Sigmoid colon (tissue), 7 donors: Measurements from ENCODE around the gene MTA1. TPM values are rescaled to one million over a fixed set of nuclear protein-coding genes. Genes with fewer than 3 reads are reported as not detected.

ENCODE experiments used
- DNase-seq: peaks from one replicate; pipeline ENCODE4 v3.0.0-alpha.2; 2019
- H3K27ac ChIP-seq, 4 donors: fragments of 200-600 bp; sonication (generic); one replicate each; pipeline ENCODE4 v1.5.1; 2016 to 2019; ENCODE audit warnings: mild to moderate bottlenecking in 1 of 4
- H3K27me3 ChIP-seq, 3 donors: fragments of 200-600 bp; sonication (generic); one replicate each; pipeline ENCODE4 v1.5.1; 2019; ENCODE audit warnings: mild to moderate bottlenecking in 1 of 3
- H3K36me3 ChIP-seq, 4 donors: fragments of 200-600 bp; sonication (generic); one replicate each; pipeline ENCODE4 v1.5.1; 2016 to 2019
- H3K4me1 ChIP-seq, 4 donors: fragments of 200-600 bp; sonication (generic); one replicate each; pipeline ENCODE4 v1.5.1; 2017 to 2019
- H3K4me3 ChIP-seq, 4 donors: fragments of 200-600 bp; sonication (generic); one replicate each; pipeline ENCODE4 v1.5.1; 2017 to 2019; ENCODE audit warnings: mild to moderate bottlenecking in 2 of 4, moderate library complexity in 1 of 4
- H3K9me3 ChIP-seq, 4 donors: fragments of 200-600 bp in 3 of 4; sonication (generic) in 3 of 4; one replicate each; pipeline versions ENCODE4 v1.5.1 to v1.6.1; 2013 to 2019
- EP300 ChIP-seq, 4 donors: sonication (generic); formaldehyde crosslinking; IDR thresholded peaks; one replicate each; pipeline ENCODE4 v1.6.1; 2017; ENCODE audit warnings: antibody characterized with exemption in 4 of 4
- POLR2A ChIP-seq, 2 donors: fragments of 450-650 bp; IDR thresholded peaks; one replicate each; pipeline ENCODE4 v1.6.1; 2016; ENCODE audit warnings: antibody characterized with exemption in 2 of 2, mild to moderate bottlenecking in 2 of 2, moderate library complexity in 2 of 2
- POLR2AphosphoS5 ChIP-seq, 4 donors: sonication (generic); formaldehyde crosslinking; IDR thresholded peaks; one replicate each; pipeline ENCODE4 v1.6.1; 2017; ENCODE audit warnings: antibody characterized with exemption in 4 of 4
- WGBS, 2 donors: extraction: QIAGEN DNeasy Blood & Tissue Kit; methylation state at CpG; one replicate each; pipeline ENCODE4 v1.1.7; 2013; 5-methylcytosine and 5-hydroxymethylcytosine counted together
- intact Hi-C: fragments of 100-400 bp; cut with DNase I; formaldehyde crosslinking; loops from one replicate; pipeline ENCODE4 v1.15.1; 2023
- polyA plus RNA-seq, 3 donors: library from polyadenylated mRNA; stranded (reverse); fragments of 200-250 nt; gene quantifications; one replicate each; pipeline ENCODE4 v1.2.3, GENCODE V29; 2013
- total RNA-seq, 4 donors: library from RNA; depleted of rRNA; stranded (reverse); fragments of >200 nt; gene quantifications; one replicate each; pipeline ENCODE4 v1.1.0, GENCODE V29; 2016
- TF ChIP-seq, protein P1 (sequence below), 4 experiments: fragments of 450-650 bp in 3 of 4; fragments of 200-600 bp in 1 of 4; IDR thresholded peaks; one replicate each; pipeline ENCODE4 v1.5.1; 2016 to 2019; ENCODE audit warnings: antibody characterized with exemption in 4 of 4, mild to moderate bottlenecking in 3 of 4, moderate library complexity in 2 of 4
- donor health status: healthy with polysubstance abuse.
- donor health status: Bipolar disorder and iron deficiency.
- donor health status: healthy.

MTA1 gene
- total and polyA plus RNA-seq, 7 donors, result 14.3 to 92.8 (median 44.7) TPM

DNA sequence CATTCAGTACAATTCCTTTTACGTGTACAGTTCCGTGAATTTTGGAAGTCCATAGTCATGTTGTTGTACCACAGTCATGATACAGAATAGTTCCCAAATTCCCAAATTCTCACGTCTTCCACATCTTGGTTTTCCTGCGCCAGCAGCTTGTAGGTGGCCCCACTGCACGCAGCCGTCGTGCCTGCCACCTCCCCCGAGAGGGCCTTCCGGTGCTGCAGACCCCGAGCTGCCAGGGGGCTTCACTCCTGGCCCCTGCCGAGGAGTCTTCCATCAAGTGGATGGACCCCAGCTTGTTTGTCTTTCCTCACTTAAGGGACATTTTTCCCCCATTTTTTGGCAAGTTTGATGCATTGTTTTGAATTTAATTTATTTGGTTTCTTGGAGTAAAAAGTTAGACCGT, 16.8 kb downstream of the MTA1 start:
- Histone ChIP-seq H3K27me3 (no peaks in the 10 kb centered on the region), H3K27ac (no peak overlapping the region), H3K36me3 (peaks cover 0 to 12% (median 4%) of the 10 kb centered on the region in 4 donors), H3K4me3 (no peak overlapping the region), H3K9me3 (no peaks in the 10 kb centered on the region), H3K4me1 (peaks cover 0 to 8% (median 3%) of the 10 kb centered on the region in 4 donors)
- intact Hi-C loops, result loop anchor here (5.0 kb wide), 1 partner anchor 59 kb away; no protein-coding TSS in a partner anchor
- WGBS, 2 donors, result 92 to 93% methylated on average over 12 of the region's 12 CpGs
- TF ChIP-seq POLR2A (IDR thresholded peaks at IDR 0.05) (no peak), EP300 (IDR thresholded peaks at IDR 0.05) (no peak), POLR2AphosphoS5 (IDR thresholded peaks at IDR 0.05) (no peak)
- TF ChIP-seq, protein P1, sequence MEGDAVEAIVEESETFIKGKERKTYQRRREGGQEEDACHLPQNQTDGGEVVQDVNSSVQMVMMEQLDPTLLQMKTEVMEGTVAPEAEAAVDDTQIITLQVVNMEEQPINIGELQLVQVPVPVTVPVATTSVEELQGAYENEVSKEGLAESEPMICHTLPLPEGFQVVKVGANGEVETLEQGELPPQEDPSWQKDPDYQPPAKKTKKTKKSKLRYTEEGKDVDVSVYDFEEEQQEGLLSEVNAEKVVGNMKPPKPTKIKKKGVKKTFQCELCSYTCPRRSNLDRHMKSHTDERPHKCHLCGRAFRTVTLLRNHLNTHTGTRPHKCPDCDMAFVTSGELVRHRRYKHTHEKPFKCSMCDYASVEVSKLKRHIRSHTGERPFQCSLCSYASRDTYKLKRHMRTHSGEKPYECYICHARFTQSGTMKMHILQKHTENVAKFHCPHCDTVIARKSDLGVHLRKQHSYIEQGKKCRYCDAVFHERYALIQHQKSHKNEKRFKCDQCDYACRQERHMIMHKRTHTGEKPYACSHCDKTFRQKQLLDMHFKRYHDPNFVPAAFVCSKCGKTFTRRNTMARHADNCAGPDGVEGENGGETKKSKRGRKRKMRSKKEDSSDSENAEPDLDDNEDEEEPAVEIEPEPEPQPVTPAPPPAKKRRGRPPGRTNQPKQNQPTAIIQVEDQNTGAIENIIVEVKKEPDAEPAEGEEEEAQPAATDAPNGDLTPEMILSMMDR (IDR thresholded peaks at IDR 0.05), result no peak
- DNase-seq, result no peak

DNA sequence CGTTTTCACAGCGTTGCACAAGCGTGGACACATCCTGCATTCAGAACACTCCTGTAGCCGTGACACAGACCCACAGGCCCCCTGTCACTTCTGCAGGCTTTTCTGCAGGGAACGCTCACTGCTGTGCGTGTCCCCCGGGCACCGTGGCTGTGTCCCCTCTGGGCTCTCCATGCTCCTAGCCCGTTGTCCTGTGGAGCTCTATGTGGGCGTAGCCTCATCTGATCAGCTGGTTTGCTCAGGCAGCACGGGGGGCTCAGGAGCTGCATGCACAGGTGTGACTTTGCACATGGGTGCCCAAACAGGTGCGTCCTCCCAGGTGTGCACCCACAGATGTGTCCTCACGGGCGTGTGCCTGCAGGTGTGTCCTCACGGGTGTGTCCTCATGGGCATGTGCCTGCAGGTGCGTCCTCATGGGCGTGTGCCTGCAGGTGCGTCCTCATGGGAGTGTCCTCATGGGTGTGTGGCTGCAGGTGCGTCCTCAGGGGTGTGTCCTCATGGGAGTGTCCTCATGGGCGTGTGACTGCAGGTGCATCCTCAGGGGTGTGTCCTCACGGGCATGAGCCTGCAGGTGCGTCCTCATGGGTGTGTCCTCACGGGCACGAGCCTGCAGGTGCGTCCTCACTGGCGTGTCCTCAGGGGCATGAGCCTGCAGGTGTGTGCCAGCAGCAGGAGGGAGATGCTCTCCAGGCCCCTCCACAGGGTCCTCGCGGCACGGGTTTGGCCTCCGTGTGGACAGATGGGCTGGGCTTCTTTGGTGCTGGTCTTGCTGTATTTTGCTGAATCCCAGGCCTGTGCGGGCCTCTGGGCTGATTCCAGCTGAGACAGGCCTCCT, 17.5 kb downstream of the MTA1 start:
- peaks cover 0 to 12% (median 4%) of the 10 kb centered on the region in 4 donors for H3K36me3 ChIP-seq
- no peak overlapping the region for H3K27ac ChIP-seq
- intact Hi-C loops, result loop anchor here (5.0 kb wide), 1 partner anchor 60 kb away; no protein-coding TSS in a partner anchor
- H3K9me3 ChIP-seq, result no peaks in the 10 kb centered on the region
- H3K4me3 ChIP-seq, result no peak overlapping the region
- H3K4me1 ChIP-seq, result peaks cover 0 to 8% (median 3%) of the 10 kb centered on the region in 4 donors
- H3K27me3 ChIP-seq, result no peaks in the 10 kb centered on the region
- WGBS, 2 donors, result 58 to 79% methylated on average over 31 of the region's 31 CpGs
- no peak for DNase-seq
- no peak for TF ChIP-seq EP300 (IDR thresholded peaks at IDR 0.05)
- no peak for TF ChIP-seq POLR2A (IDR thresholded peaks at IDR 0.05)
- TF ChIP-seq POLR2AphosphoS5 (IDR thresholded peaks at IDR 0.05), result no peak
- TF ChIP-seq, protein P1 (IDR thresholded peaks at IDR 0.05), result no peak

DNA sequence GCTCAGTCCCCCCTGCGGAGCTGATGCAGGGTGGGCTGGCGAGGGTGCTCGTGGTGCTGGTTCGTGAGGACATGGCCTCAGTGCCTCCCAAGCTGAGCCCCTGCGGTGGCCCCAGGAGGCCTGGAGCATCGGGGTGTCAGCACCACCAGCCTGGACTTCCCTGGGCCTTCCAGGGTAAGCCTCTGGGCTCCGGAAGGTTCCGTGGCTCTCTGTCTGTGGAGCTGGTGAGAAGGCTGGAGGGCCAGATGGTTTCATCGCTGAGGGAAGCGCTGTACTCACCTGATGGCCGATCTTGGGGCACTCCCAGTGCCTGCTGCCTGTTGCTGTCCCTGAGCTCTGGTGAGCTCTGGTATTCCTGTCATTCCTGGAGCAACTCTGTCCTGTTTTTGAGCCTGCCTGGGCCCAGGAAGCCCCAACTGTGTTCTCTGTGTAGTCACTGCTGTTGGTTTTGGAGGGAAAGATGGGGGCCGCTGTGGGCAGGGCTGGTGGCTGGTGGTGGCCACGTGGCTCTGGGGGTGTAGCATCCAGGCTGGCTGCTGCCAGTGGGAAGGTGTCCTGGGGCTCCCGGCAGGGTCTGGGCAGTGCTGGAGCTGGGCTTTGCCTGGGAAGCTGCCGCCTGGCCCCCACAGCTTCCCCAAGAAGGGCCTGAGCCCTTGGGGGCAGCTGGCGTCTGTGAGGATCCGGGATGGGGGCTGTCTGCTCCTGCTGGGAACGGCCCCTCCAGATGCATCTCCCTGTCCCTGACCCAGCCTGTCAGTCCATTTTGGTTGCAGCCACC, 18.3 kb downstream of the MTA1 start:
- peaks cover 0 to 19% (median 4%) of the 10 kb centered on the region in 4 donors for H3K36me3 ChIP-seq
- H3K4me1 ChIP-seq, result peaks cover 0 to 8% (median 3%) of the 10 kb centered on the region in 4 donors
- no peak for TF ChIP-seq POLR2AphosphoS5 (IDR thresholded peaks at IDR 0.05)
- no peak for TF ChIP-seq POLR2A (IDR thresholded peaks at IDR 0.05)
- TF ChIP-seq, protein P1 (IDR thresholded peaks at IDR 0.05), result no peak
- no peak for TF ChIP-seq EP300 (IDR thresholded peaks at IDR 0.05)
- no peaks in the 10 kb centered on the region for H3K9me3 ChIP-seq
- 95 to 96% methylated on average over 18 of the region's 18 CpGs for WGBS, 2 donors
- no peak overlapping the region for H3K4me3 ChIP-seq
- no peaks in the 10 kb centered on the region for H3K27me3 ChIP-seq
- intact Hi-C loops, result loop anchor here (5.0 kb wide), 1 partner anchor 61 kb away; no protein-coding TSS in a partner anchor
- no peak for DNase-seq
- H3K27ac ChIP-seq, result no peak overlapping the region

GRCh38 chr14:105439179-105439578, 19.6 kb downstream of the MTA1 start:
- 93 to 95% methylated on average over 11 of the region's 11 CpGs for WGBS, 2 donors
- H3K36me3 ChIP-seq, result peaks cover 0 to 25% (median 4%) of the 10 kb centered on the region in 4 donors

More at GRCh38 chr14:105439179-105439578, 19.6 kb downstream of the MTA1 start:
- intact Hi-C loops, result loop anchor here (5.0 kb wide), 1 partner anchor 62 kb away; no protein-coding TSS in a partner anchor
- peaks cover 0 to 8% (median 3%) of the 10 kb centered on the region in 4 donors for H3K4me1 ChIP-seq
- no peaks in the 10 kb centered on the region for H3K27me3 ChIP-seq
- no peak overlapping the region for H3K27ac ChIP-seq
- no peak for TF ChIP-seq POLR2A (IDR thresholded peaks at IDR 0.05)
- TF ChIP-seq EP300 (IDR thresholded peaks at IDR 0.05), result no peak
- TF ChIP-seq POLR2AphosphoS5 (IDR thresholded peaks at IDR 0.05), result no peak
- TF ChIP-seq, protein P1 (IDR thresholded peaks at IDR 0.05), result no peak
- no peak overlapping the region for H3K4me3 ChIP-seq
- no peak for DNase-seq
- no peaks in the 10 kb centered on the region for H3K9me3 ChIP-seq
